GM21717 (cell line): ENCODE measurements around the gene PIGH.
"Not testable (repeated sequence)": the region's sequence is repeated elsewhere in the genome, so short reads cannot be mapped to it uniquely, and the experiment has no call there.

Experiments
- ATAC-seq: cut with Tn5 transposase; IDR thresholded peaks from one replicate; pipeline ENCODE4 v1.9.1; 2021; ENCODE audit warnings: mild to moderate bottlenecking, moderate library complexity; ENCODE audit not compliant: unreplicated experiment

The PIGH gene

GRCh38 chr14:67555518-67556090 lies 44.5 kb downstream of the PIGH start:
- no peak for ATAC-seq

- ATAC-seq = no peak
These were observed 45.7 kb downstream of the PIGH start for GRCh38 chr14:67554341-67554740.

DNA sequence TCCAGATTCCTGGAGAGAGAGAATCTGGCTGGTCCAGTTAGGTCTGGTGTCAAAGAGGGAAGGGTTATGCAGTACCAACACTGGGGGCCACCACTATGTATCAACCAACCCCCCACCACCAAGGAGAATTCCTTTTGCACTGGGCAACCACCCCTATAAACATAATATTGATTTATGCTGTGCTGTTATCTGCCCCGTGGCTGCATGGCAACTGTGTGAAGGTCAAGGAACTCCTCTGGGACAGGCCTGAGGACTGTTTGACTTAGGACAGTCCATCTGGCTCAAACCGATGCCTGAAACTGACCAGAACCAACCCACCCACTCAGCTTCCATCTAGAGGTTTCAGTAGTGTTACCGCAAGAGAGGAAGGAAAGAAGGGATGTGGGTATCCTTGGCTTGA lies 46.5 kb downstream of the PIGH start:
- no peak for ATAC-seq

DNA sequence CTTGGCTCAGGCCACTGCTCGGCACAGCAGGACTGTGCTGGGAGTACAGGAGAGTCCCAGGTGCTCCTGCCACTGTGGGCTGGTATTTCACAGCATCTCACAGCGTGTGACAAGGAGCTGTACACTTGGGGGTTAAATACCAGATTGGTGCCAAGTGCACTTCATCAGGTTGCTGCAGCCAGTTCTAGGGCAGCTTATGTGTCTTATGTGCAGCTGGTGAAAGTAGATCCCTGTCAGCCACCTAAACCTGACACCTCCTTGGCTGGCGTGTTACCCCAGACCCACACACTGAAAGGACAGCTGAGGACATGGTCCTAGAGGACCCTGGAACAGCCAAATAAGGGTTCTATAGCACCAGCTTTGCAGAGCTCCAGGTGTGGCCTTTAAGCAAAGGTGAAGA lies 48.1 kb downstream of the PIGH start:
- no peak for ATAC-seq

GRCh38 chr14:67551123-67551522 lies 48.9 kb downstream of the PIGH start:
- ATAC-seq = no peak

DNA sequence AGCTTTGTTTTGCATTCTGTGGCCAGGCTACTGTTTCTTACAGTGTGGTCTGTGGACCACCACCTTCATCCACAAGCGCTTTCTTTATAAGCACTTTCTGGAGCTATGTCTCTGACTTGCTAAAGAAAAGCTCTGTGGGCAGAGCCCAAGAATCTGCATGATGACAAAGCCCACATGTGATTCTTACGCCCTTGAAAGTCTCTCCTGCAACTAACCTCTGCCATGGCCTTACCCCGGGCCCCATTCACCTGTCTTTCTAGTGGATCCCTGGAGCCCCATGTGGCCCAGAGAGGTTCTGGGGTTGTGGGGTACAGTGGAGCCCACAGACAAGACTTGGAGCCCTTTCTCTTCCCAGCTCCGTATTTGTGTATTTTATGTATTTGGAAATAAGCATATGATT lies 50.3 kb downstream of the PIGH start:
- ATAC-seq = no peak

GRCh38 chr14:67547224-67547780 lies 52.8 kb downstream of the PIGH start:
- no peak for ATAC-seq

DNA sequence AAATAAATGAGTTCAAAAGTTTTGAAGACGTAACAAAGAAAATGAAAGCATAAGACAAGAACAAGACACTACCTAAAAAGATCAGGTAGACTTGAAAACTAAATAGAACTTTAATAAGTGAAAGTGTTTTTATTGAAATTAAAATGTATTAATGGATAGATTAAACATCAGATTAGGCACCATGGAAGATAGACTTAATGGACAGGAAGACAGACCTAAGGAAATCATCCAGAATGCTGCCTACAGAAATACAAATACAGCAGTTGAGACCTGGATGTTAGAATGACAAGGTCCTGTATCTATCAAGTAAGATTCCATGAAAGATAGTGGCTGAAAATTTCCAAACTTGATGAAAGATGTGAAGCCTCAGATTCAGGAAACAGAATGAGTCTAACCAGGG lies 55.5 kb downstream of the PIGH start:
- ATAC-seq = no peak

DNA sequence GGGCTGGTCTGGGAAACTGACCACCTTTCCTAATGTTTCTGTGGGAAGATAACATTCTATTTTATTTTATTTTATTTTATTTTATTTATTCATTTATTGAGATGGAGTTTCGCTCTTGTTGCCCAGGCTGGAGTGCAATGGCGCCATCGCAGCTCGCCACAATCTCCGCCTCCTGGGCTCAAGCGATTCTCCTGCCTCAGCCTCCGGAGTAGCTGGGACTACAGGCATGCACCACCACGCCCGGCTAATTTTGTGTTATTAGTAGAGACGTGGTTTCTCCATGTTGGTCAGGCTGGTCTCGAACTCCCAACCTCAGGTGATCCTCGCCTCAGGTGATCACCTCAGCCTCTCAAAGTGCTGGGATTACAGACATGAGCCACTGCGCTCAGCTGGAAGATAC lies 57.4 kb downstream of the PIGH start:
- ATAC-seq = not testable (repeated sequence)

GRCh38 chr14:67541448-67542387 lies 58.4 kb downstream of the PIGH start:
- no peak for ATAC-seq
